IMR-90 (cell line): ENCODE data around the gene MAN2C1. TPM values are rescaled to one million over a fixed set of nuclear protein-coding genes. Genes with fewer than 3 reads are reported as not detected.

Source experiments
- ATAC-seq: fragments of 200-7000 bp; cut with Tn5 transposase; 2 replicates; pipeline ENCODE4 v1.9.1; 2020; ENCODE audit warnings: low read depth, mild to moderate bottlenecking, moderate library complexity
- BruUV-seq: library from RNA; stranded (reverse); fragments of 400-500 nt; replicated peaks from 2 replicates; lab custom pipeline; 2021; lab: Mats Ljungman, UMichigan
- CTCF ChIA-PET: fragments of 300-600 bp; formaldehyde crosslinking; extraction: SDS; loops from one replicate; lab custom pipeline; 2021; ENCODE audit warnings: antibody characterized with exemption; lab: Yijun Ruan, JAX
- POLR2A ChIA-PET: fragments of 300-600 bp; sonication (Branson Sonifier 250); formaldehyde crosslinking; loops from one replicate; lab custom pipeline; 2022; ENCODE audit warnings: antibody characterized with exemption; ENCODE audit not compliant: unreplicated experiment; lab: Charles Lee
- DNase-seq: peaks from one replicate; pipeline ENCODE4 v3.0.0; 2013
- H2AFZ ChIP-seq: replicated peaks from 2 replicates; pipeline ENCODE3; 2013; ENCODE audit warnings: low read length, mild to moderate bottlenecking; ENCODE audit not compliant: poor library complexity
- H2AK5ac ChIP-seq: 2 replicates; pipeline ENCODE4 v1.6.1; 2013; ENCODE audit warnings: low read depth, low read length, inconsistent platforms
- H2AK9ac ChIP-seq: replicated peaks from 2 replicates; pipeline ENCODE3; 2013; ENCODE audit warnings: mild to moderate bottlenecking, low read depth, low read length, moderate library complexity; ENCODE audit not compliant: poor library complexity
- H2BK120ac ChIP-seq: 2 replicates; pipeline ENCODE4 v1.6.1; 2013; ENCODE audit warnings: low read depth, low read length, inconsistent platforms
- H2BK15ac ChIP-seq: 3 replicates; pipeline ENCODE4 v1.6.1; 2013; ENCODE audit warnings: low read depth, low read length, inconsistent platforms
- H2BK20ac ChIP-seq: 2 replicates; pipeline ENCODE4 v1.6.1; 2013; ENCODE audit warnings: low read depth, mild to moderate bottlenecking, inconsistent platforms, low read length, moderate library complexity
- H2BK5ac ChIP-seq: 2 replicates; pipeline ENCODE4 v1.6.1; 2013; ENCODE audit warnings: mild to moderate bottlenecking, low read depth, low read length, inconsistent platforms; ENCODE audit not compliant: poor library complexity, severe bottlenecking
- H3K14ac ChIP-seq: replicated peaks from 2 replicates; pipeline ENCODE4 v1.6.1; 2013; ENCODE audit warnings: low read depth, low read length, inconsistent platforms
- H3K18ac ChIP-seq: 2 replicates; pipeline ENCODE4 v1.6.1; 2013; ENCODE audit warnings: low read depth, low read length, control low read depth
- H3K23ac ChIP-seq: 2 replicates; pipeline ENCODE4 v1.6.1; 2013; ENCODE audit warnings: low read depth, low read length, inconsistent platforms
- H3K27ac ChIP-seq: 2 replicates; pipeline ENCODE4 v1.5.1; 2013; ENCODE audit warnings: mild to moderate bottlenecking, control low read depth, low read length; ENCODE audit not compliant: insufficient read depth
- H3K27me3 ChIP-seq: 2 replicates; pipeline ENCODE4 v1.6.1; 2013; ENCODE audit warnings: low read length; ENCODE audit not compliant: control insufficient read depth, insufficient read depth
- H3K36me3 ChIP-seq: 2 replicates; pipeline ENCODE4 v1.6.1; 2013; ENCODE audit warnings: low read length, mixed read lengths; ENCODE audit not compliant: control insufficient read depth, insufficient read depth
- H3K4ac ChIP-seq: 2 replicates; pipeline ENCODE4 v1.6.1; 2013; ENCODE audit warnings: low read depth, low read length, inconsistent platforms
- H3K4me1 ChIP-seq: 2 replicates; pipeline ENCODE4 v1.6.1; 2013; ENCODE audit warnings: low read length, mixed read lengths; ENCODE audit not compliant: control insufficient read depth, insufficient read depth
- H3K4me2 ChIP-seq: 2 replicates; pipeline ENCODE4 v1.6.1; 2013; ENCODE audit warnings: low read depth, mild to moderate bottlenecking, control low read depth, low read length, moderate library complexity
- H3K4me3 ChIP-seq: 2 replicates; pipeline ENCODE4 v1.5.1; 2013; ENCODE audit warnings: low read depth, mild to moderate bottlenecking, control low read depth, low read length, moderate library complexity; ENCODE audit not compliant: insufficient read depth
- H3K56ac ChIP-seq: 2 replicates; pipeline ENCODE4 v1.6.1; 2013; ENCODE audit warnings: low read length, inconsistent platforms; ENCODE audit not compliant: insufficient read depth; ENCODE audit errors: extremely low read depth
- H3K79me1 ChIP-seq, 2 experiments: 2 replicates each; pipeline ENCODE4 v1.6.1; 2013; ENCODE audit warnings: low read length in 2 of 2, inconsistent platforms in 1 of 2, low read depth in 1 of 2
- H3K9ac ChIP-seq: 2 replicates; pipeline ENCODE4 v1.6.1; 2013; ENCODE audit warnings: low read depth, low read length, control low read depth
- H3K9me1 ChIP-seq: 2 replicates; pipeline ENCODE4 v1.6.1; 2013; ENCODE audit warnings: low read length, inconsistent platforms; ENCODE audit not compliant: insufficient read depth
- H3K9me3 ChIP-seq: 2 replicates; pipeline ENCODE4 v1.6.1; 2013; ENCODE audit warnings: low read length; ENCODE audit not compliant: control insufficient read depth, insufficient read depth
- H4K20me1 ChIP-seq: 2 replicates; pipeline ENCODE4 v1.6.1; 2013; ENCODE audit warnings: low read length, inconsistent platforms; ENCODE audit not compliant: insufficient read depth
- H4K5ac ChIP-seq: 2 replicates; pipeline ENCODE4 v1.6.1; 2013; ENCODE audit warnings: mild to moderate bottlenecking, low read depth, low read length, control low read depth
- H4K8ac ChIP-seq, 2 experiments: 2 replicates each; pipeline ENCODE4 v1.6.1; 2013; ENCODE audit warnings: low read depth in 2 of 2, low read length in 2 of 2, control low read depth in 1 of 2, inconsistent platforms in 1 of 2
- H4K91ac ChIP-seq: 2 replicates; pipeline ENCODE4 v1.6.1; 2013; ENCODE audit warnings: low read depth, low read length, inconsistent platforms; ENCODE audit not compliant: insufficient read depth
- BHLHE40 ChIP-seq: fragments of 150-350 bp; IDR thresholded peaks from 2 replicates; pipeline ENCODE4 v1.6.1; 2016; ENCODE audit warnings: mild to moderate bottlenecking, low read depth, low read length
- CEBPB ChIP-seq: IDR thresholded peaks from 2 replicates; pipeline ENCODE4 v1.6.1; 2012; ENCODE audit warnings: low read depth, low read length, improper control_type of control experiment
- CHD1 ChIP-seq: IDR thresholded peaks from 2 replicates; pipeline ENCODE4 v1.6.1; 2012; ENCODE audit warnings: low read depth, low read length, improper control_type of control experiment
- FOS ChIP-seq: fragments of 150-350 bp; IDR thresholded peaks from 2 replicates; pipeline ENCODE4 v1.6.1; 2016; ENCODE audit warnings: low read depth, low read length
- MAFK ChIP-seq: IDR thresholded peaks from 2 replicates; pipeline ENCODE4 v1.6.1; 2012; ENCODE audit warnings: low read depth, low read length, improper control_type of control experiment
- MAZ ChIP-seq: IDR thresholded peaks from 2 replicates; pipeline ENCODE4 v1.6.1; 2012; ENCODE audit warnings: low read depth, mild to moderate bottlenecking, low read length, improper control_type of control experiment, moderate library complexity, borderline replicate concordance
- MXI1 ChIP-seq: IDR thresholded peaks from 2 replicates; pipeline ENCODE4 v1.6.1; 2012; ENCODE audit warnings: low read depth, mild to moderate bottlenecking, low read length, moderate library complexity, borderline replicate concordance
- NFE2L2 ChIP-seq: fragments of 150-350 bp; IDR thresholded peaks from 2 replicates; pipeline ENCODE4 v1.6.1; 2016; ENCODE audit warnings: low read depth, mild to moderate bottlenecking, low read length
- POLR2A ChIP-seq: IDR thresholded peaks from 2 replicates; pipeline ENCODE4 v1.6.1; 2012; ENCODE audit warnings: mild to moderate bottlenecking, low read depth, low read length
- RAD21 ChIP-seq: IDR thresholded peaks from 2 replicates; pipeline ENCODE4 v1.6.1; 2012; ENCODE audit warnings: low read length, improper control_type of control experiment
- RCOR1 ChIP-seq: IDR thresholded peaks from 2 replicates; pipeline ENCODE4 v1.6.1; 2012; ENCODE audit warnings: mild to moderate bottlenecking, low read length, improper control_type of control experiment; ENCODE audit not compliant: insufficient replicate concordance
- RFX5 ChIP-seq: IDR thresholded peaks from 2 replicates; pipeline ENCODE4 v1.8.0; 2012; ENCODE audit warnings: low read depth, mild to moderate bottlenecking, low read length, moderate library complexity
- SMC3 ChIP-seq: fragments of 150-350 bp; IDR thresholded peaks from 2 replicates; pipeline ENCODE4 v1.6.1; 2016; ENCODE audit warnings: low read depth, mild to moderate bottlenecking, antibody characterized with exemption, low read length, moderate library complexity
- WGBS, 2 experiments: methylation state at CpG; one replicate each; pipeline versions ENCODE4 v1.1.5 to v1.1.7; 2013; ENCODE audit warnings: missing lambda C conversion rate in 2 of 2; ENCODE audit not compliant: insufficient read length in 1 of 2; ENCODE audit errors: extremely low coverage in 2 of 2; 5-methylcytosine and 5-hydroxymethylcytosine counted together
- dilution Hi-C: fragments of 300-500 bp; cut with HindIII; formaldehyde crosslinking; loops from one replicate; pipeline ENCODE4 v1.14.3; 2018; ENCODE audit warnings: low sequenced_read_pairs; ENCODE audit not compliant: unreplicated experiment
- in situ Hi-C: fragments of 300-500 bp; cut with MboI; formaldehyde crosslinking; loops from 3 replicates; pipeline ENCODE4 v1.14.3; 2019; ENCODE audit warnings: low sequenced_read_pairs, inconsistent platforms, mixed read lengths
- intact Hi-C: fragments of 100-400 bp; cut with micrococcal nuclease; formaldehyde crosslinking; loops from 2 replicates; pipeline ENCODE4 v1.10.0; 2022
- polyA plus RNA-seq, 3 experiments: library from polyadenylated mRNA; depleted of rRNA; stranded (reverse); fragments of >200 nt; gene quantifications; 2 replicates each; pipeline ENCODE4 v1.2.3, GENCODE V29; 2012; ENCODE audit warnings: low replicate concordance in 1 of 3
- total RNA-seq: library from RNA; depleted of rRNA; stranded (reverse); fragments of >200 nt; gene quantifications from 2 replicates; pipeline ENCODE4 v1.2.3, GENCODE V29; 2012
- TF ChIP-seq, protein P1 (sequence below): fragments of 150-350 bp; IDR thresholded peaks from 2 replicates; pipeline ENCODE4 v1.6.1; 2017; ENCODE audit warnings: mild to moderate bottlenecking, antibody characterized with exemption, low read length, low read depth
- TF ChIP-seq, protein P2 (sequence below): fragments of 150-350 bp; IDR thresholded peaks from 2 replicates; pipeline ENCODE4 v1.6.1; 2016; ENCODE audit warnings: low read depth, mild to moderate bottlenecking, low read length, moderate library complexity, borderline replicate concordance

The MAN2C1 gene
- total and polyA plus RNA-seq, 2 of the 4 experiments (the other 2 are of a cell fraction) = 34.8 to 153 TPM

DNA sequence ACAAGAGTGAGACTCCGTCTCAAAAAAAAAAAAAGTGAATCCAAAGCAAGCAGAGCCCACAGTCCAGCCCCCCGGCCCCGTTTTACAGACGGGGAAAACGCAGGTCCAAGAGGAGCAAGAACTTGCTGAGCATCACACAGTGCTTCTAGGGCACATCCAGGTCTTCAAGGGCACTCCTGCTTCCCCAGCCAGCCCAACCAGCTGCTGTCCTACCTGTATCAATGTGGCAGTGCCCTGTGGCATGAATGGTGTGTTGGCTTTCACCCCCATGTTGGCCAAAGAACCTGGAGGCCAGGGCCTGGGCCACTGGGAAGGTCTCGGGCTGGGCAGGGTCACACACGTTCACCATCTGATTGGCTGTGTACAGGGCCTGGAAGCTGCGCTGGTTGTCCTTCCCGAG, 4.6 kb downstream of the MAN2C1 start:
- no peaks in the 10 kb centered on the region for H3K9me3 ChIP-seq
- no peak overlapping the region for H3K14ac ChIP-seq
- H3K27me3 ChIP-seq = no peaks in the 10 kb centered on the region
- dilution Hi-C loops (no loop called here), in situ Hi-C loops (no loop called here), intact Hi-C loops (no loop called here)
- no peak overlapping the region for H3K4me3 ChIP-seq
- no peak overlapping the region for H3K56ac ChIP-seq
- ATAC-seq = no peak
- peaks cover 61% of the 10 kb centered on the region for H3K36me3 ChIP-seq
- no TSS peak for BruUV-seq
- no peak overlapping the region for H4K91ac ChIP-seq
- no peak overlapping the region for H3K4ac ChIP-seq
- H3K23ac ChIP-seq = no peak overlapping the region
- peaks cover 13 to 34% of the 10 kb centered on the region in 2 experiments; a peak in 3 of 4 replicates for H3K79me1 ChIP-seq
- no peak overlapping the region for H3K27ac ChIP-seq
- no peak for DNase-seq
- H2BK15ac ChIP-seq = no peak overlapping the region
- no peak overlapping the region for H2BK20ac ChIP-seq
- no peak overlapping the region for H3K9ac ChIP-seq
- H2AFZ ChIP-seq = no peak overlapping the region
- H3K4me1 ChIP-seq = 0 out of 2 replicates have a peak, but pooled peaks cover 1% of the 10 kb centered on the region
- no peak overlapping the region for H4K5ac ChIP-seq
- H2BK5ac ChIP-seq = no peak overlapping the region
- H2BK120ac ChIP-seq = no peak overlapping the region
- TF ChIP-seq, protein P1, sequence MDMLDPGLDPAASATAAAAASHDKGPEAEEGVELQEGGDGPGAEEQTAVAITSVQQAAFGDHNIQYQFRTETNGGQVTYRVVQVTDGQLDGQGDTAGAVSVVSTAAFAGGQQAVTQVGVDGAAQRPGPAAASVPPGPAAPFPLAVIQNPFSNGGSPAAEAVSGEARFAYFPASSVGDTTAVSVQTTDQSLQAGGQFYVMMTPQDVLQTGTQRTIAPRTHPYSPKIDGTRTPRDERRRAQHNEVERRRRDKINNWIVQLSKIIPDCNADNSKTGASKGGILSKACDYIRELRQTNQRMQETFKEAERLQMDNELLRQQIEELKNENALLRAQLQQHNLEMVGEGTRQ = no peak
- TF ChIP-seq CHD1 = no peak
- no peak for TF ChIP-seq CEBPB
- no peak for TF ChIP-seq NFE2L2
- no peak for TF ChIP-seq RAD21
- no peak for TF ChIP-seq POLR2A
- TF ChIP-seq RFX5 = no peak
- no peak for TF ChIP-seq RCOR1
- TF ChIP-seq MAZ = no peak
- TF ChIP-seq FOS = no peak
- no peak for TF ChIP-seq SMC3
- no peak for TF ChIP-seq MXI1
- TF ChIP-seq BHLHE40 = no peak
- TF ChIP-seq, protein P2, sequence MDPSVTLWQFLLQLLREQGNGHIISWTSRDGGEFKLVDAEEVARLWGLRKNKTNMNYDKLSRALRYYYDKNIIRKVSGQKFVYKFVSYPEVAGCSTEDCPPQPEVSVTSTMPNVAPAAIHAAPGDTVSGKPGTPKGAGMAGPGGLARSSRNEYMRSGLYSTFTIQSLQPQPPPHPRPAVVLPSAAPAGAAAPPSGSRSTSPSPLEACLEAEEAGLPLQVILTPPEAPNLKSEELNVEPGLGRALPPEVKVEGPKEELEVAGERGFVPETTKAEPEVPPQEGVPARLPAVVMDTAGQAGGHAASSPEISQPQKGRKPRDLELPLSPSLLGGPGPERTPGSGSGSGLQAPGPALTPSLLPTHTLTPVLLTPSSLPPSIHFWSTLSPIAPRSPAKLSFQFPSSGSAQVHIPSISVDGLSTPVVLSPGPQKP = no peak
- TF ChIP-seq MAFK = no peak
- H3K18ac ChIP-seq = no peak overlapping the region
- H3K9me1 ChIP-seq = peaks cover 4% of the 10 kb centered on the region; the same call in 1 of the 2 replicates
- WGBS, 2 experiments = 91% methylated on average over 4 of the region's 9 CpGs; no CpG with 5 or more reads in 1 of the 2 experiments
- H2AK9ac ChIP-seq = no peak overlapping the region
- H4K20me1 ChIP-seq = peaks cover 16% of the 10 kb centered on the region; the same call in 1 of the 2 replicates
- H3K4me2 ChIP-seq = no peak overlapping the region
- no peak overlapping the region for H4K8ac ChIP-seq
- ChIA-PET CTCF (no interaction called here), POLR2A (no interaction called here)
- H2AK5ac ChIP-seq = no peak overlapping the region
